Endodermal cell (in vitro differentiated cells): ENCODE measurements around the gene SLC26A8. TPM values are rescaled to one million over a fixed set of nuclear protein-coding genes. Genes with fewer than 3 reads are reported as not detected.
"Not testable (repeated sequence)": the region's sequence is repeated elsewhere in the genome, so short reads cannot be mapped to it uniquely, and the experiment has no call there.

Experiments used
- DNase-seq: peaks from one replicate; pipeline ENCODE4 v3.0.0-alpha.2; 2017
- H3K27ac ChIP-seq: 2 replicates; pipeline ENCODE4 v1.5.1; 2013; ENCODE audit warnings: mild to moderate bottlenecking, low read depth, low read length, moderate library complexity
- H3K27me3 ChIP-seq: 2 replicates; pipeline ENCODE4 v1.6.1; 2013; ENCODE audit warnings: mild to moderate bottlenecking, low read length, moderate library complexity; ENCODE audit not compliant: insufficient read depth, control insufficient read depth, poor library complexity, severe bottlenecking
- H3K36me3 ChIP-seq: 2 replicates; pipeline ENCODE4 v1.7.0; 2013; ENCODE audit warnings: mild to moderate bottlenecking, low read length, moderate library complexity; ENCODE audit not compliant: control insufficient read depth, insufficient read depth
- H3K4me1 ChIP-seq: one replicate; pipeline ENCODE4 v1.7.0; 2013; ENCODE audit warnings: low read length; ENCODE audit not compliant: control insufficient read depth, insufficient read depth
- H3K4me3 ChIP-seq: 2 replicates; pipeline ENCODE4 v1.5.1; 2013; ENCODE audit warnings: mild to moderate bottlenecking, low read length, moderate library complexity
- H3K9ac ChIP-seq: 2 replicates; pipeline ENCODE4 v1.6.1; 2013; ENCODE audit warnings: mild to moderate bottlenecking, low read length, moderate library complexity; ENCODE audit not compliant: poor library complexity, severe bottlenecking; ENCODE audit errors: extremely low read depth
- H3K9me3 ChIP-seq: 2 replicates; pipeline ENCODE4 v1.6.1; 2013; ENCODE audit warnings: mild to moderate bottlenecking, low read length, moderate library complexity; ENCODE audit not compliant: control insufficient read depth
- H3K27ac Mint-ChIP-seq: 2 replicates; pipeline ENCODE4 v1.8.0; 2020; ENCODE audit warnings: mixed read lengths
- H3K27me3 Mint-ChIP-seq: 2 replicates; pipeline ENCODE4 v1.8.0; 2021; ENCODE audit warnings: mild to moderate bottlenecking, mixed read lengths; ENCODE audit not compliant: insufficient read depth
- H3K36me3 Mint-ChIP-seq: 2 replicates; pipeline ENCODE4 v1.8.0; 2020; ENCODE audit warnings: low read depth, mixed read lengths
- H3K4me1 Mint-ChIP-seq: 2 replicates; pipeline ENCODE4 v1.8.0; 2020; ENCODE audit warnings: mixed read lengths
- H3K4me3 Mint-ChIP-seq: 2 replicates; pipeline ENCODE4 v1.8.0; 2020; ENCODE audit warnings: mild to moderate bottlenecking, moderate library complexity, mixed read lengths
- H3K9me3 Mint-ChIP-seq: 2 replicates; pipeline ENCODE4 v1.8.0; 2020; ENCODE audit warnings: mild to moderate bottlenecking, mixed read lengths
- WGBS, 2 experiments: methylation state at CpG; one replicate each; pipeline versions ENCODE4 v1.1.5 to v1.1.7; 2013; ENCODE audit warnings: missing lambda C conversion rate in 2 of 2, mixed read lengths in 1 of 2; ENCODE audit not compliant: insufficient coverage in 1 of 2, insufficient read length in 1 of 2; 5-methylcytosine and 5-hydroxymethylcytosine counted together
- total RNA-seq, 2 donors: library from RNA; stranded (reverse); fragmentation: NEBNext Ultra II Directional in 1 of 2; extraction: Animal tissue kit (Norgen Biotek cat#: 25700) in 1 of 2; gene quantifications; 2 replicates in 1 of 2; 3 replicates in 1 of 2; pipeline ENCODE4 v1.2.1, GENCODE V29; 2021
- TF ChIP-seq, protein P1 (sequence below): fragments of 200-600 bp; sonication (generic); conservative IDR thresholded peaks from 2 replicates; pipeline ENCODE4 v1.5.0; 2021; ENCODE audit warnings: antibody characterized with exemption, mild to moderate bottlenecking

Gene SLC26A8
- total RNA-seq, 2 donors from 2014 or later: not detected

DNA sequence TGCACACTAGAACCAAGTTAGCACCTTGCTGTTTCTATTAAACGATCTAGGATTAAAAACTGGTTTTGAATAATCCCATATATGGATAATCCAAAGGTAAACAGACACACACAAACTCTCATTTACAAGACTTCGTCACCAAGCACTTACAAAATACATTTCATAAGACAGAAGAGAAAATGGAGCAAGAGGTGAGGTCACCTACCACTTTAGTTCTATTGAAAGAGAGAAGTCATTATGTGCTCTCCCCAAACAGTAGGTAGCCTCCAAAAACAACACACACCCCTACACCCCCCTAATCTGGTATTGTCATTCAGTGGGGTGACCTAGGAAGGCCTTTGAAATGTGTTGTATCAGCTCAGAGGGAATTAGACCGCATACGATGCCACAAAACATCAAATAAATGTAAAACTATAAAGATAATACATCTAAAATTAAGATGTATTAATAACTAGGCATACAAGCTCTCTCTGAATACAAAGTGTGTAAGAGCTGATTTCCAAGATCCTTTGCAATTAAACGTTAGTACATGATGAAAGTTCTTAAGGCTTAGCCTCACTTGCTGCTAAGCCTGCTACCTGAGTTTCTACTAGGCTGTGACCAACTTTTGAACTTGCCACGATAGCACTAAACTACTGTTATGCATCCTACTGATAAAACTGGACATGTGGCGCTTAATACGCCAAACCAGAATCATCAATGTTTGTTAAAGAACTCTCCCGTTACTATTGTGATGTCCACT, 105.2 kb downstream of the SLC26A8 start:
- Histone ChIP-seq H3K27me3 (no peaks in the 10 kb centered on the region), H3K9me3 (no peaks in the 10 kb centered on the region), H3K9ac (peak overlapping the region; percentile 43), H3K36me3 (peaks cover 33% of the 10 kb centered on the region), H3K4me3 (peak overlapping the region; percentile 95), H3K27ac (no peak overlapping the region), H3K4me1 (no peaks in the 10 kb centered on the region)
- Mint-ChIP-seq H3K4me1 (peaks cover 16% of the 10 kb centered on the region), H3K36me3 (peaks cover 18% of the 10 kb centered on the region), H3K9me3 (no peaks in the 10 kb centered on the region), H3K4me3 (peak overlapping the region; percentile 100), H3K27me3 (no peaks in the 10 kb centered on the region), H3K27ac (peak overlapping the region; percentile 98)
- TF ChIP-seq, protein P1, sequence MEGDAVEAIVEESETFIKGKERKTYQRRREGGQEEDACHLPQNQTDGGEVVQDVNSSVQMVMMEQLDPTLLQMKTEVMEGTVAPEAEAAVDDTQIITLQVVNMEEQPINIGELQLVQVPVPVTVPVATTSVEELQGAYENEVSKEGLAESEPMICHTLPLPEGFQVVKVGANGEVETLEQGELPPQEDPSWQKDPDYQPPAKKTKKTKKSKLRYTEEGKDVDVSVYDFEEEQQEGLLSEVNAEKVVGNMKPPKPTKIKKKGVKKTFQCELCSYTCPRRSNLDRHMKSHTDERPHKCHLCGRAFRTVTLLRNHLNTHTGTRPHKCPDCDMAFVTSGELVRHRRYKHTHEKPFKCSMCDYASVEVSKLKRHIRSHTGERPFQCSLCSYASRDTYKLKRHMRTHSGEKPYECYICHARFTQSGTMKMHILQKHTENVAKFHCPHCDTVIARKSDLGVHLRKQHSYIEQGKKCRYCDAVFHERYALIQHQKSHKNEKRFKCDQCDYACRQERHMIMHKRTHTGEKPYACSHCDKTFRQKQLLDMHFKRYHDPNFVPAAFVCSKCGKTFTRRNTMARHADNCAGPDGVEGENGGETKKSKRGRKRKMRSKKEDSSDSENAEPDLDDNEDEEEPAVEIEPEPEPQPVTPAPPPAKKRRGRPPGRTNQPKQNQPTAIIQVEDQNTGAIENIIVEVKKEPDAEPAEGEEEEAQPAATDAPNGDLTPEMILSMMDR: no peak
- WGBS, 2 experiments: 16 to 19% methylated on average over 6 to 8 of the region's 9 CpGs
- DNase-seq: no peak

DNA sequence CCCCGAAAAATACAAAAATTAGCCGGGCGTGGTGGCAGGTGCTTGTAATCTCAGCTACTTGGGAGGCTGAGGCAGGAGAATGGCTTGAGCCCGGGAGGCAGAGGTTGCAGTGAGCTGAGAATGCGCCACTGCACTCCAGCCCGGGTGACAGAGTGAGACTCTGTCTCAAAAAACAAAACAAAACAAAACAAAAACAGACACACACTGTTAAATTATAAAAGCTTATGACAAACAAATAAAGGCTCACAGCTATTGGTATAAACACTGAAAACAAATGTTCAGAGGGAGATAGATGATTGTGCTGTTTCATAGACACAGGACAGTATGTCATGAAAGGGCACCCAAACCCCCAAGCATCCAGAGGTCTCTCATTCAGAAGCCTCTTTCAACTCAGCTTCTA, 107.5 kb downstream of the SLC26A8 start:
- not testable (repeated sequence) for H3K27ac ChIP-seq, H3K9ac ChIP-seq, H3K27me3 Mint-ChIP-seq, H3K27me3 ChIP-seq, H3K4me3 Mint-ChIP-seq, DNase-seq, H3K27ac Mint-ChIP-seq, H3K4me3 ChIP-seq, H3K4me1 ChIP-seq
- H3K36me3 ChIP-seq: peaks cover 57% of the 10 kb centered on the region
- H3K9me3 Mint-ChIP-seq: peaks cover 11% of the 10 kb centered on the region
- peaks cover 14% of the 10 kb centered on the region for H3K9me3 ChIP-seq
- 97 to 100% methylated on average over 1 to 6 of the region's 6 CpGs for WGBS, 2 experiments
- peaks cover 16% of the 10 kb centered on the region for H3K4me1 Mint-ChIP-seq
- H3K36me3 Mint-ChIP-seq: peaks cover 38% of the 10 kb centered on the region

DNA sequence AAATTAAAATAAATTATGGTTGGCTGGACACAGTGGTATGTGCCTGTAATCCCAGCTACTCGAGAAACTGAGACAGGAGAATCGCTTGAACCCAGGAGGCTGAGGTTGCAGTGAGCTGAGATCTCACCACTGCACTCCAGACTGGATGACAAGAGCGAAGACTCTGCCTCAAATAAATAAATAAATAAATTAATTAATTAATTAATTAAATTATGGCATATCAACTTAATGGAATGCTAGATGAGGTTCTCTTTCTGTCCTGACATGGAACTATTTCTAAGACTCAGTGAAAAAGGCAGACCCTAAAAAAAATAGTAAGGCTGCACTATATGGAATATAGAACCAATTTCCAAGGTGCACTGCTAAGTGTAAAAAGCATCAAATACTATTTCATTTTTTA, 108.4 kb downstream of the SLC26A8 start:
- Mint-ChIP-seq H3K27ac (no peak overlapping the region), H3K4me1 (peaks cover 14% of the 10 kb centered on the region), H3K9me3 (peaks cover 19% of the 10 kb centered on the region), H3K4me3 (no peak overlapping the region), H3K36me3 (peaks cover 46% of the 10 kb centered on the region), H3K27me3 (no peaks in the 10 kb centered on the region)
- H3K4me1 ChIP-seq: no peaks in the 10 kb centered on the region
- H3K4me3 ChIP-seq: no peak overlapping the region
- peaks cover 65% of the 10 kb centered on the region for H3K36me3 ChIP-seq
- no peak for DNase-seq
- H3K9ac ChIP-seq: no peak overlapping the region
- H3K27me3 ChIP-seq: no peaks in the 10 kb centered on the region
- H3K9me3 ChIP-seq: peaks cover 22% of the 10 kb centered on the region
- no peak overlapping the region for H3K27ac ChIP-seq
- TF ChIP-seq, protein P1: no peak
- WGBS, 2 experiments: 94 to 100% methylated on average over 1 to 2 of the region's 3 CpGs
